ENCODE data around the gene DCAF17.
"Not testable (repeated sequence)": the region's sequence is repeated elsewhere in the genome, so short reads cannot be mapped to it uniquely, and the experiment has no call there.

DNA sequence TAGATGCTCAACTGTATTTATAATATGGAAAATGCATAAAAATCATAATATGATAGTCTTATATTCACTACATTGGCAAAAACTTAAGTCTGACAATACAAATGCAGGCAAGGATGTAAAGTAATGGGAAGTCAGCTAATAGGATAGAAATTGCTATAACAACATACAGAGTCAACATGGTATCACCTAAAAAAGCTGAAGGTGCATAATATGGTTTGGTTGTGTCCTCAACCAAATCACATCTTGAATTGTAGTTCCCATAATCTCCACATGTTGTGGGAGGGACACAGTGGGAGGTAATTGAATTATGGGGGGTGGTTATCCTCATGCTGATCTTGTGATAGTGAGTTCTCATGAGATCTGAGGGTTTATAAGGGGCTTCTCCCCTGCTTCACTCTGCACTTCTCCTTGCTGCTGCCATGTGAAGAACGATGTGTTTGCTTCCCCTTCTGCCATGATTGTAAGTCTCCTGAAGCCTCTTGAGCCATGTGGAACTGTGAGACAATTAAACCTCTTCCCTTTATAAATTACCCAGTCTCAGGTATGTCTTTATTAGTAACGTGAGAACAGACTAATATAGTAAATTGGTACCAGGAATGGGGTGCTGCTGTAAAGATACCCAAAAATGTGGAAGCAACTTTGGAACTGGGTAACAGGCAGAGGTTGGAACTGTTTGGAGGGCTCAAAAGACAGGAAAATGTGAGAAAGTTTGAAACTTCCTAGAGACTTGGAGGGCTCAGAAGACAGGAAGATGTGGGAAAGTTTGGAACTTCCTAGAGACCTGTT is 11.1 kb upstream of the DCAF17 start:
- not testable (repeated sequence) for TF ChIP-seq CTCF (IDR thresholded peaks at IDR 0.05; ENCODE audit: low read depth, low read length, missing input control); MAX (IDR thresholded peaks at IDR 0.05); RXRA (IDR thresholded peaks at IDR 0.05); SP1 (IDR thresholded peaks at IDR 0.05); RAD21 (IDR thresholded peaks at IDR 0.05); FOXA1 (IDR thresholded peaks at IDR 0.05); YY1 (IDR thresholded peaks at IDR 0.05); JUND (IDR thresholded peaks at IDR 0.05); TAF1 (conservative IDR thresholded peaks at IDR 0.05); GABPA (IDR thresholded peaks at IDR 0.05 in 1 of 2, conservative IDR thresholded peaks at IDR 0.05 in 1 of 2)
- TF ChIP-seq, protein P1, sequence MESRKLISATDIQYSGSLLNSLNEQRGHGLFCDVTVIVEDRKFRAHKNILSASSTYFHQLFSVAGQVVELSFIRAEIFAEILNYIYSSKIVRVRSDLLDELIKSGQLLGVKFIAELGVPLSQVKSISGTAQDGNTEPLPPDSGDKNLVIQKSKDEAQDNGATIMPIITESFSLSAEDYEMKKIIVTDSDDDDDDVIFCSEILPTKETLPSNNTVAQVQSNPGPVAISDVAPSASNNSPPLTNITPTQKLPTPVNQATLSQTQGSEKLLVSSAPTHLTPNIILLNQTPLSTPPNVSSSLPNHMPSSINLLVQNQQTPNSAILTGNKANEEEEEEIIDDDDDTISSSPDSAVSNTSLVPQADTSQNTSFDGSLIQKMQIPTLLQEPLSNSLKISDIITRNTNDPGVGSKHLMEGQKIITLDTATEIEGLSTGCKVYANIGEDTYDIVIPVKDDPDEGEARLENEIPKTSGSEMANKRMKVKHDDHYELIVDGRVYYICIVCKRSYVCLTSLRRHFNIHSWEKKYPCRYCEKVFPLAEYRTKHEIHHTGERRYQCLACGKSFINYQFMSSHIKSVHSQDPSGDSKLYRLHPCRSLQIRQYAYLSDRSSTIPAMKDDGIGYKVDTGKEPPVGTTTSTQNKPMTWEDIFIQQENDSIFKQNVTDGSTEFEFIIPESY (IDR thresholded peaks at IDR 0.05): not testable (repeated sequence)
- TF ChIP-seq, protein P2, sequence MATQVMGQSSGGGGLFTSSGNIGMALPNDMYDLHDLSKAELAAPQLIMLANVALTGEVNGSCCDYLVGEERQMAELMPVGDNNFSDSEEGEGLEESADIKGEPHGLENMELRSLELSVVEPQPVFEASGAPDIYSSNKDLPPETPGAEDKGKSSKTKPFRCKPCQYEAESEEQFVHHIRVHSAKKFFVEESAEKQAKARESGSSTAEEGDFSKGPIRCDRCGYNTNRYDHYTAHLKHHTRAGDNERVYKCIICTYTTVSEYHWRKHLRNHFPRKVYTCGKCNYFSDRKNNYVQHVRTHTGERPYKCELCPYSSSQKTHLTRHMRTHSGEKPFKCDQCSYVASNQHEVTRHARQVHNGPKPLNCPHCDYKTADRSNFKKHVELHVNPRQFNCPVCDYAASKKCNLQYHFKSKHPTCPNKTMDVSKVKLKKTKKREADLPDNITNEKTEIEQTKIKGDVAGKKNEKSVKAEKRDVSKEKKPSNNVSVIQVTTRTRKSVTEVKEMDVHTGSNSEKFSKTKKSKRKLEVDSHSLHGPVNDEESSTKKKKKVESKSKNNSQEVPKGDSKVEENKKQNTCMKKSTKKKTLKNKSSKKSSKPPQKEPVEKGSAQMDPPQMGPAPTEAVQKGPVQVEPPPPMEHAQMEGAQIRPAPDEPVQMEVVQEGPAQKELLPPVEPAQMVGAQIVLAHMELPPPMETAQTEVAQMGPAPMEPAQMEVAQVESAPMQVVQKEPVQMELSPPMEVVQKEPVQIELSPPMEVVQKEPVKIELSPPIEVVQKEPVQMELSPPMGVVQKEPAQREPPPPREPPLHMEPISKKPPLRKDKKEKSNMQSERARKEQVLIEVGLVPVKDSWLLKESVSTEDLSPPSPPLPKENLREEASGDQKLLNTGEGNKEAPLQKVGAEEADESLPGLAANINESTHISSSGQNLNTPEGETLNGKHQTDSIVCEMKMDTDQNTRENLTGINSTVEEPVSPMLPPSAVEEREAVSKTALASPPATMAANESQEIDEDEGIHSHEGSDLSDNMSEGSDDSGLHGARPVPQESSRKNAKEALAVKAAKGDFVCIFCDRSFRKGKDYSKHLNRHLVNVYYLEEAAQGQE (IDR thresholded peaks at IDR 0.05): not testable (repeated sequence)
- TF ChIP-seq, protein P3, sequence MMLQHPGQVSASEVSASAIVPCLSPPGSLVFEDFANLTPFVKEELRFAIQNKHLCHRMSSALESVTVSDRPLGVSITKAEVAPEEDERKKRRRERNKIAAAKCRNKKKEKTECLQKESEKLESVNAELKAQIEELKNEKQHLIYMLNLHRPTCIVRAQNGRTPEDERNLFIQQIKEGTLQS (IDR thresholded peaks at IDR 0.05): not testable (repeated sequence)

Measured in liver (tissue), 3 donors.